Panc1 (cell line): ENCODE results near the gene RER1. TPM values are rescaled to one million over a fixed set of nuclear protein-coding genes. Genes with fewer than 3 reads are reported as not detected.

Experiments
- ATAC-seq: fragments of 200-7000 bp; cut with Tn5 transposase; 2 replicates; pipeline ENCODE4 v1.9.1; 2020; ENCODE audit warnings: mild to moderate bottlenecking, moderate library complexity
- Bru-seq: library from RNA; stranded (reverse); fragments of 400-500 nt; gene quantifications from one replicate; lab custom pipeline; 2021; lab: Mats Ljungman, UMichigan
- BruChase-seq, 2 experiments: library from RNA; stranded (reverse); fragments of 400-500 nt; gene quantifications; one replicate each; lab custom pipeline; 2021; lab: Mats Ljungman, UMichigan
- BruUV-seq: library from RNA; stranded (reverse); fragments of 400-500 nt; replicated peaks from 2 replicates; lab custom pipeline; 2021; lab: Mats Ljungman, UMichigan
- CTCF ChIA-PET: fragments of 300-600 bp; sonication (Branson Sonifier 250); formaldehyde crosslinking; loops from one replicate; lab custom pipeline; 2022; ENCODE audit warnings: antibody characterized with exemption; lab: Charles Lee
- POLR2A ChIA-PET: fragments of 300-600 bp; sonication (Branson Sonifier 250); formaldehyde crosslinking; loops from one replicate; lab custom pipeline; 2022; ENCODE audit warnings: antibody characterized with exemption; lab: Charles Lee
- DNase-seq: peaks from one replicate; pipeline ENCODE4 v3.0.0-alpha.2; 2010; ENCODE audit warnings: low read depth, low spot score
- H3K27ac ChIP-seq: 2 replicates; pipeline ENCODE4 v1.5.1; 2011; ENCODE audit warnings: mild to moderate bottlenecking, low read length, inconsistent platforms
- H3K27me3 ChIP-seq: fragments of 200-500 bp; sonication (Bioruptor generic); 2 replicates; pipeline ENCODE4 v1.6.0; 2014; ENCODE audit warnings: low read length, inconsistent platforms; ENCODE audit not compliant: control insufficient read depth, insufficient read depth
- H3K36me3 ChIP-seq: fragments of 200-500 bp; sonication (Bioruptor generic); 2 replicates; pipeline ENCODE4 v1.5.1; 2014; ENCODE audit warnings: inconsistent platforms, mild to moderate bottlenecking, low read length, moderate library complexity; ENCODE audit not compliant: control insufficient read depth, insufficient read depth
- H3K4me1 ChIP-seq: 2 replicates; pipeline ENCODE4 v1.5.1; 2011; ENCODE audit warnings: inconsistent platforms, mild to moderate bottlenecking, low read length, moderate library complexity; ENCODE audit not compliant: control insufficient read depth, insufficient read depth
- H3K4me3 ChIP-seq, 2 experiments: 2 replicates each; pipeline ENCODE4 v1.5.1; 2011 to 2012; ENCODE audit warnings: low read depth in 2 of 2, low read length in 2 of 2, mild to moderate bottlenecking in 2 of 2, inconsistent platforms in 1 of 2, moderate library complexity in 1 of 2
- H3K9me3 ChIP-seq: fragments of 200-500 bp; sonication (Bioruptor generic); 2 replicates; pipeline ENCODE4 v1.5.1; 2014; ENCODE audit warnings: low read depth, mild to moderate bottlenecking, inconsistent platforms, low read length, moderate library complexity; ENCODE audit not compliant: control insufficient read depth, insufficient read depth
- CTCF ChIP-seq: fragments of 450-650 bp; IDR thresholded peaks from 2 replicates; pipeline ENCODE4 v1.5.1; 2017; ENCODE audit warnings: mild to moderate bottlenecking
- POLR2AphosphoS5 ChIP-seq: IDR thresholded peaks from 2 replicates; pipeline ENCODE4 v1.6.1; 2012; ENCODE audit warnings: mild to moderate bottlenecking, low read depth, low read length, moderate library complexity
- SIN3A ChIP-seq: IDR thresholded peaks from 2 replicates; pipeline ENCODE4 v1.6.1; 2012; ENCODE audit warnings: low read depth, mild to moderate bottlenecking, low read length, moderate library complexity, borderline replicate concordance; ENCODE audit not compliant: insufficient read depth
- TCF7L2 ChIP-seq: IDR thresholded peaks from 2 replicates; pipeline ENCODE4 v1.6.1; 2011; ENCODE audit warnings: mild to moderate bottlenecking, low read depth, low read length, inconsistent platforms
- in situ Hi-C: cut with HindIII; loops from 2 replicates; pipeline ENCODE4 v1.10.0; 2016; ENCODE audit warnings: low sequenced_read_pairs, low pct_unique_long_range_greater_than_20kb
- intact Hi-C: fragments of 100-400 bp; cut with micrococcal nuclease; formaldehyde crosslinking; loops from one replicate; pipeline ENCODE4 v1.10.0; 2022; ENCODE audit not compliant: unreplicated experiment
- long read RNA-seq: library from polyadenylated mRNA; unstranded; transcript quantifications from one replicate; pipeline ENCODE4 v2.0.0, GENCODE V29; 2021; ENCODE audit not compliant: unreplicated experiment
- polyA plus RNA-seq: library from polyadenylated mRNA; unstranded; fragments of >200 nt; gene quantifications from one replicate; pipeline ENCODE4 v1.2.1, GENCODE V29; 2012; ENCODE audit warnings: missing spikeins; ENCODE audit not compliant: insufficient read length
- total RNA-seq: library from RNA; stranded (reverse); gene quantifications from one replicate; pipeline ENCODE4 v1.2.1, GENCODE V29; 2021; ENCODE audit not compliant: unreplicated experiment
- TF ChIP-seq, protein P1 (sequence below), 2 experiments: IDR thresholded peaks; 2 replicates each; pipeline ENCODE4 v1.6.1; 2011 to 2012; ENCODE audit warnings: low read depth in 2 of 2, control low read depth in 1 of 2, low read length in 1 of 2, mild to moderate bottlenecking in 1 of 2, moderate library complexity in 1 of 2; ENCODE audit not compliant: insufficient read depth in 1 of 2

RER1 gene, protein sequence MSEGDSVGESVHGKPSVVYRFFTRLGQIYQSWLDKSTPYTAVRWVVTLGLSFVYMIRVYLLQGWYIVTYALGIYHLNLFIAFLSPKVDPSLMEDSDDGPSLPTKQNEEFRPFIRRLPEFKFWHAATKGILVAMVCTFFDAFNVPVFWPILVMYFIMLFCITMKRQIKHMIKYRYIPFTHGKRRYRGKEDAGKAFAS
- total RNA-seq (235 TPM), Bru-seq, nascent RNA (percentile 93 among the genes with signal in this experiment), BruChase-seq, experiment 1, labeled RNA remaining after a 2-hour chase (percentile 98 among the genes with signal in this experiment), BruChase-seq, experiment 2, labeled RNA remaining after a 6-hour chase (percentile 96 among the genes with signal in this experiment)
- 207 TPM for polyA plus RNA-seq
- long read RNA-seq, transcript RER1-209 (7 exons, 3,044 nt), result major isoform, 300 of 570 reads
- long read RNA-seq, transcript RER1-207 (6 exons, 2,469 nt), result minor isoform, 41 of 570 reads
- long read RNA-seq, partial matches to known transcripts, result 30 of 570 reads
- long read RNA-seq, other reads (novel, unspliced or antisense), result 189 of 570 reads

GRCh38 chr1:2391041-2391930 is at the start of gene RER1, which contains the start of gene MORN1:
RER1 (plus strand) TSS chr1:2391841; CDS start chr1:2395791, 3,950 bp downstream.
MORN1 (minus strand) TSS chr1:2391554; CDS start chr1:2391533, 21 bp downstream.
- peaks cover 6% of the 10 kb centered on the region; the same call in 1 of the 2 replicates for H3K36me3 ChIP-seq

More at GRCh38 chr1:2391041-2391930, at the start of gene RER1, which contains the start of gene MORN1:
- Histone ChIP-seq H3K4me3 (peak within 1 kb of the TSS; percentile 69 to 99), H3K27ac (peak within 1 kb of the TSS; percentile 94), H3K4me1 (peaks cover 26% of the 10 kb centered on the region), H3K9me3 (no peaks in the 10 kb centered on the region), H3K27me3 (no peaks in the 10 kb centered on the region)
- intact Hi-C loops, result no loop called here
- BruUV-seq, result no TSS peak
- in situ Hi-C loops, result loop anchor here (10.0 kb wide), 1 partner anchor 196 kb away; the partner anchor contains the start of gene FAAP20
- CTCF ChIA-PET, result interaction anchor here (0.6 to 1.4 kb wide), 4 partner anchors 10 to 196 kb away, joined by 3 to 6 read pairs (median 4); partner anchors contain the start of gene FAAP20
- peak; percentile 98 for ATAC-seq
- peak; percentile 93 for DNase-seq
- TF ChIP-seq TCF7L2, result no peak; the same call in 1 of the 2 replicates
- TF ChIP-seq SIN3A, result peak; percentile 80; the same call in 1 of the 2 replicates
- no peak for TF ChIP-seq CTCF
- TF ChIP-seq, protein P1, sequence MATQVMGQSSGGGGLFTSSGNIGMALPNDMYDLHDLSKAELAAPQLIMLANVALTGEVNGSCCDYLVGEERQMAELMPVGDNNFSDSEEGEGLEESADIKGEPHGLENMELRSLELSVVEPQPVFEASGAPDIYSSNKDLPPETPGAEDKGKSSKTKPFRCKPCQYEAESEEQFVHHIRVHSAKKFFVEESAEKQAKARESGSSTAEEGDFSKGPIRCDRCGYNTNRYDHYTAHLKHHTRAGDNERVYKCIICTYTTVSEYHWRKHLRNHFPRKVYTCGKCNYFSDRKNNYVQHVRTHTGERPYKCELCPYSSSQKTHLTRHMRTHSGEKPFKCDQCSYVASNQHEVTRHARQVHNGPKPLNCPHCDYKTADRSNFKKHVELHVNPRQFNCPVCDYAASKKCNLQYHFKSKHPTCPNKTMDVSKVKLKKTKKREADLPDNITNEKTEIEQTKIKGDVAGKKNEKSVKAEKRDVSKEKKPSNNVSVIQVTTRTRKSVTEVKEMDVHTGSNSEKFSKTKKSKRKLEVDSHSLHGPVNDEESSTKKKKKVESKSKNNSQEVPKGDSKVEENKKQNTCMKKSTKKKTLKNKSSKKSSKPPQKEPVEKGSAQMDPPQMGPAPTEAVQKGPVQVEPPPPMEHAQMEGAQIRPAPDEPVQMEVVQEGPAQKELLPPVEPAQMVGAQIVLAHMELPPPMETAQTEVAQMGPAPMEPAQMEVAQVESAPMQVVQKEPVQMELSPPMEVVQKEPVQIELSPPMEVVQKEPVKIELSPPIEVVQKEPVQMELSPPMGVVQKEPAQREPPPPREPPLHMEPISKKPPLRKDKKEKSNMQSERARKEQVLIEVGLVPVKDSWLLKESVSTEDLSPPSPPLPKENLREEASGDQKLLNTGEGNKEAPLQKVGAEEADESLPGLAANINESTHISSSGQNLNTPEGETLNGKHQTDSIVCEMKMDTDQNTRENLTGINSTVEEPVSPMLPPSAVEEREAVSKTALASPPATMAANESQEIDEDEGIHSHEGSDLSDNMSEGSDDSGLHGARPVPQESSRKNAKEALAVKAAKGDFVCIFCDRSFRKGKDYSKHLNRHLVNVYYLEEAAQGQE (IDR thresholded peaks at IDR 0.05; ENCODE audit: insufficient read depth in 1 of 2, low read depth in 2 of 2, low read length in 1 of 2), result 0 out of 4 replicates have a peak, but pooled peaks of 1 of the 2 experiments have one; percentile 14
- peak; percentile 74 for TF ChIP-seq POLR2AphosphoS5
- POLR2A ChIA-PET, result interaction anchor here (0.5 to 0.6 kb wide), 3 partner anchors 76 to 194 kb away, joined by 3 to 6 read pairs (median 5); no protein-coding TSS in a partner anchor
